ENCODE results near the gene F13A1.

DNA sequence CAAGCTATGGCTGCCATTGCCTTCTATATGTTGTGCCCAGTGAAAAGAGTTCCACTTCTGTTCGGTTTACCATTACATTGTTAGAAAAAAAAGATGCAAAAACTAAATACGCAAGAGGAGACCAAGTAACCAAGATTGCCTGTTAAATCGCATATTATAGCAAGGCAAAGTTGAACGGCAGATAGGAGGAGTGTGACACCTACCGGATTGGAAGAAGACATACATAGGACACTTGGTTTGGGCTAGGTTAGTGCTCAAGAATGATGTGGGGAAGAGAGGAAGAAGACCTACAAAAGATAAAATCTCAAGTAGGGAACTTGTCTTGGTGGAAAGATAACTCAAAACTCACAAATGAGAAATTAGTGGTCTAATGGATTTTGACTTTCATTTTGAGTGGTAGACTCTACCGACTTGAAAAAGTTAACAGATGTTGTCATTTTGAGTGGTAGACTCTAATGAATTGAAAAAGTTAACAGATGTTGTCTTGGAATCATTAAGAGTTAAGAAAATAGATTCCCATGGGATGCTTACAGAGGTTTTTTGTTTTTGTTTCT is 95.5 kb downstream of the F13A1 start:
- TF ChIP-seq POLR2A (IDR thresholded peaks at IDR 0.05; ENCODE audit: low read length) = no peak
- TF ChIP-seq GATA1 (IDR thresholded peaks at IDR 0.05; ENCODE audit: low read depth, low read length) = no peak
